HUES48 (cell line): Measurements from ENCODE around the gene NRG2.

Experiments used
- H3K27ac ChIP-seq: one replicate; pipeline ENCODE4 v1.7.0; 2013; ENCODE audit warnings: low read depth, low read length, inconsistent platforms
- H3K27me3 ChIP-seq: 2 replicates; pipeline ENCODE4 v1.6.1; 2013; ENCODE audit warnings: mild to moderate bottlenecking, low read length; ENCODE audit not compliant: control insufficient read depth, insufficient read depth
- H3K36me3 ChIP-seq: 2 replicates; pipeline ENCODE4 v1.6.1; 2013; ENCODE audit warnings: low read length; ENCODE audit not compliant: control insufficient read depth, insufficient read depth
- H3K4me1 ChIP-seq: 2 replicates; pipeline ENCODE4 v1.6.1; 2013; ENCODE audit warnings: mild to moderate bottlenecking, low read length; ENCODE audit not compliant: control insufficient read depth, insufficient read depth
- H3K4me3 ChIP-seq: 2 replicates; pipeline ENCODE4 v1.5.1; 2013; ENCODE audit warnings: mild to moderate bottlenecking, low read depth, low read length
- H3K9ac ChIP-seq: 2 replicates; pipeline ENCODE4 v1.6.1; 2013; ENCODE audit warnings: mild to moderate bottlenecking, low read depth, low read length, moderate library complexity
- H3K9me3 ChIP-seq: 2 replicates; pipeline ENCODE4 v1.6.1; 2013; ENCODE audit warnings: low read length; ENCODE audit not compliant: control insufficient read depth, insufficient read depth

The NRG2 gene

DNA sequence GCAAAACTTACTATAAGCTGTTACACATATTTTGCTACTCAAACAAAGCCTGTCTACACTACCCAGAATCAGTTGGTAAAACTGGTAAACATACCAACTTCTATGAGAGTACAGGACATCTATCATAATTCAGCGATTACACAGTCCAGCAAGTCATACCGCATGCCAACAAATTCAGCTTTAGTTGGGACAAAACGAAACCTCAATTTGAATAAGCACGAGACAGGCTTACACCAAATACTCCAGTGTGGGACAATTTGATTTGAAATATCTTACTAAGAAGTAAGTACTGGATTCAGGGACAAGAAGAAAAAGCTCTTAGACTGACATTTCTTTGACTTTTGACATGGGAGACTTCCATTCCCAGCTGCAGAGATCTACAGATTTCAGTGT, 2.0 kb downstream of the NRG2 start:
- peaks cover 93% of the 10 kb centered on the region for H3K27me3 ChIP-seq
- H3K4me3 ChIP-seq = no peak overlapping the region
- no peak overlapping the region for H3K9ac ChIP-seq
- no peaks in the 10 kb centered on the region for H3K36me3 ChIP-seq
- peaks cover 13% of the 10 kb centered on the region for H3K4me1 ChIP-seq
- H3K9me3 ChIP-seq = no peaks in the 10 kb centered on the region
- H3K27ac ChIP-seq = no peak overlapping the region

DNA sequence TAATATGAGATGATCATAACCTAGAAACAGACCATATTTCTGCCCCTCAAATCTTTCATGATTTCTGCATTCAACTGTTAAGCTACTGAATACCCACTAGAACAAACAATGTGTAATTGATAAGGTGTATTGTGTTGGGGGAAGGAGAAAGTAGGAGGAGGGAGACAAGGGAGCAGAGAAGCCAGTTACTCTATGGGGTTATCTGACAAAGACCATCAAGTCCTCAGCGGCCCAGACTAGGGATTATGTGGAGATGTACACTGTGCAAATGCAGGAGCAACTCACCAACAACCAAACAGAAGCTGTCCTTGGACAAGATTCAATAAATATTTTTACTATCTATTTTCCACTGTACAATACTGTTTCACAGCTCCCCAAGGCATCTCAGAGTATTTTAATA, 2.7 kb downstream of the NRG2 start:
- Histone ChIP-seq H3K27me3 (peaks cover 94% of the 10 kb centered on the region), H3K36me3 (no peaks in the 10 kb centered on the region), H3K9me3 (no peaks in the 10 kb centered on the region), H3K27ac (no peak overlapping the region), H3K9ac (no peak overlapping the region), H3K4me3 (no peak overlapping the region), H3K4me1 (peaks cover 13% of the 10 kb centered on the region)

DNA sequence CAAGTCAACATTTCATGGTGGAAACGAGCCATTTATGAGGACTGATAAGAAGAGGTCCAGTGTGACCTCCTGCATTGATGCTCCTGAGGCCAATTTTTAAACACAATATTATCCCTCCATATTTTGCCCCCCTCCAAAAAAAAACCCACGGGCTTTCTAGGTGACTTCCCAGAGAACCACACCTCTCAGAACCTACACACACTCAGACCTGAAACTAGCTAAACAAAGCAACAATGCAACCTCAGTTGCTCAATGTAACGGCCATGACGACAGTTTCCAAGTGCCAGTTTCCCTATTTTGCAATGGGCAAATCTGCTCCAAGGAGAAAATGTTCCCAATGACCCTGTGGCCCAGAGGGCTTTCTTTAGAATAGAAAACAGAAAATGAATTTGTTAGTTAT, 3.5 kb downstream of the NRG2 start:
- Histone ChIP-seq H3K4me1 (peaks cover 13% of the 10 kb centered on the region), H3K36me3 (no peaks in the 10 kb centered on the region), H3K9me3 (no peaks in the 10 kb centered on the region), H3K27ac (no peak overlapping the region), H3K4me3 (no peak overlapping the region), H3K9ac (no peak overlapping the region), H3K27me3 (peaks cover 86% of the 10 kb centered on the region)

DNA sequence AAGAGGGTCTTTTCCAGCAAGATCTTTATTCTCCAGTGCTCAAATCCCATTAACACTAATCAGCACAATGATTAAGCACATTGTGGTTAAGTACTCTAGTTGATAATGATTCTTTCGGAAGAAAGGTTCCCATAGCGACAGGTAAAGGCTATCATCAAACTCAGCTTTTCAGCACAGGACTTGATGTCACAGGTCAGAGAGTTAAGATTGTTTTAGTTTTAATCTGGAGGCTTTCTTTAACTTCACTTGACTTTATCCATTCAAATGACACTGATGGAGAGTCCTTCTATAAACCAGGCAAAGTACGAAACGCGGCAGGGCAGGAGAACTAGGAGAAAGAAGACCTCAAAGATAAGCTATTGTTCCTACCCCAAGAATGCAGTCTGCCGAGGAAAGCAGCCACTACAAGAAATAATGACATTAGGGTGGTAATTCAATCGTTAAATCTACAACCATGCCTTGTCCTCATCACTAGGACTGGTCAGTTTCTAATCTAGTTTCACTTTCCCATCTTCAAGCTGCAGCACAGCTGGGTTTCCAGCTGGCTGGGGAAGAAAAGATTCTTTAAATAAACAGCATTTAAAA, 4.6 kb downstream of the NRG2 start:
- Histone ChIP-seq H3K4me3 (no peak overlapping the region), H3K9ac (no peak overlapping the region), H3K9me3 (no peaks in the 10 kb centered on the region), H3K27me3 (peaks cover 75% of the 10 kb centered on the region), H3K4me1 (peaks cover 13% of the 10 kb centered on the region), H3K36me3 (no peaks in the 10 kb centered on the region), H3K27ac (peak overlapping the region; percentile 17)

DNA sequence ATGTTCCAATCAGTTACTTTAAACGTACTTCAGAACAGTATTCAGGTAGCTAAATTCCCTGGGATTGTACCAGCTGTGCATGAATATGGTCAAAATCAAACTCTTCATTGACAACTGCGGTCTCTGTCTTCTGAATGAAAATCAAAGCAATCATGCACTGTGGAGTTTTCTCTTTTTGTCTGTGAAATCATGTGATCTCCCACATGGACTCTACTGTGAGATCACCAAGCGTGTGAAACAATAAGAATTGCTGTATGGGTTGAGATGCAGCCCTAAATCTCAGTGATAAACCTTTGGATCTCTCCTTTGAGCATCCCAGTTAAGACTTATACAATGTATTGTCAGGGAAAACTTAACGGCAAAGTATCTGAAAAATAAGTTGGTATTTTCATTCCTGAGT, 6.1 kb downstream of the NRG2 start:
- H3K27me3 ChIP-seq = peaks cover 65% of the 10 kb centered on the region
- H3K9me3 ChIP-seq = no peaks in the 10 kb centered on the region
- no peaks in the 10 kb centered on the region for H3K36me3 ChIP-seq
- H3K4me3 ChIP-seq = no peak overlapping the region
- no peak overlapping the region for H3K9ac ChIP-seq
- peaks cover 13% of the 10 kb centered on the region for H3K4me1 ChIP-seq
- no peak overlapping the region for H3K27ac ChIP-seq

DNA sequence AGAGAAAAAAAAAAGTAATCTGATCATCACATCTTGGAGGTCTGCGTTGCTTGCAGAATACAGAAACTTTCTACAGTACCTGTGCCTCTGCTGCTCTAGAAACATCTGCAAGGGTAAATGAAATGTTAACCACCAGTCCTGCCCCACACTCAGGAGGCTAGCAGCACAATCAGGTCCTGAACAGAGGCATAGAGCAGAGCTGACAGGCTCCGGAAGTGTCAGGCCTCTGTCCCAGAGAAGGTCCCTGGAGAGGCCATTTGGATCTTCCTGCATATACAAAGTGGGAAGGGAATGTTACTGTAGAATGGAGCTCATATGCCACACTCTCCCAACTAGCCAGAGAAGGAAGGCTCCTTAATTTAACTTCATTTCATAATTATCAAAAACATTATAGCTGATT, 7.2 kb downstream of the NRG2 start:
- Histone ChIP-seq H3K9me3 (no peaks in the 10 kb centered on the region), H3K4me3 (no peak overlapping the region), H3K36me3 (no peaks in the 10 kb centered on the region), H3K27ac (no peak overlapping the region), H3K4me1 (peaks cover 6% of the 10 kb centered on the region), H3K9ac (no peak overlapping the region), H3K27me3 (peaks cover 54% of the 10 kb centered on the region)

DNA sequence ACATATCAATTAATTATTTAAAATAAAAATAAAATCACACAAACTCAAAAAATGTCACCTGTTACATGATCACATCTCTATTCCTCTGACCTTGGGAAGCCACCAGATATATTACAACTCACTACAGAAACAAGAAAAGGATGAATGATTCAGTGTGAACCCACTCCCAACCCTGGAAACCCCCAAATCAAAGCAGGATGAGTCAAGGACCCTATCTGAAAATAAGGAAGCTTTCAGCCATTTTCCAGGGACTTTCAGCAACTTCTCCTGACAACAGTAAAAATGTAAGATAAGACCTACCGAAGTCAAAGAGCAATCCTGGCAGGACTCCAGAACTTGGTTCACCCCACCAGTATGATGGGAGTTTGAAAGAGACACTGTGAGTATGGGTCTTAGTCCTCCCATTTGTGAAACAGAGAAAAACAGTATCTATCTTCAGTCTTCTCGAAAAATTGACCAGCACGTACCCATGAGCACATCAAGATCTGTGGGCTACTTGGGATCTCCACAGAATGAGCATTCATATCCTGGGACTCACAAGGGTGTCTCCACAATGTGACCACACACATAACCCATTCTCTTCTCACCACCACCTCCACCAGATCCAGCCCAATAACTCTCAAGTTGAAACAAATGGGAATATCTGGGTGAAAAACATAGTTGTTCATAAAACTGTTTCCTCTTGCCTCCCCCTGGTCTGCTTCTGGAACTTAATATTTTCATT, 9.9 kb downstream of the NRG2 start:
- Histone ChIP-seq H3K27ac (no peak overlapping the region), H3K9me3 (no peaks in the 10 kb centered on the region), H3K27me3 (peaks cover 27% of the 10 kb centered on the region), H3K4me1 (peaks cover 1% of the 10 kb centered on the region; the same call in 1 of the 2 replicates), H3K9ac (no peak overlapping the region), H3K36me3 (no peaks in the 10 kb centered on the region), H3K4me3 (no peak overlapping the region)

DNA sequence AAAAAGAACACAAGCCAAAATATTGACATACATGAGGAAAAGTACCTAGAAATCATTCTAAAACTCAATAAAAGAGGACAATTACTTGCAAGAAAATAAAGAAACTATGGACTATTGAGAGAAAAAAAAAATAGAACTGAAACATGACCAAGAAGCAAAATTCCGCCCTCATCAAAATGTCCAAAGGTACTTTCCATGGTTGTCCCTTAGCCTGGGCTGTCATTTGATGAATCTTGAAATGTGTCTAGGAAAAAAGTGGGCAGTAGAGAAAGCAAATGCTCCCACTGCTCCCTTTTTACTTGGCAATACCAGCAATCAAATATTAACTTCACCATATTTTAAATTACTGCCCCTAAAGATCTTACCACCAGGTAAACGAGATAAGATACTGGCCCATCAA, 10.8 kb downstream of the NRG2 start:
- Histone ChIP-seq H3K27me3 (peaks cover 20% of the 10 kb centered on the region), H3K4me1 (no peaks in the 10 kb centered on the region), H3K27ac (no peak overlapping the region), H3K9me3 (no peaks in the 10 kb centered on the region), H3K4me3 (no peak overlapping the region), H3K36me3 (no peaks in the 10 kb centered on the region), H3K9ac (no peak overlapping the region)

DNA sequence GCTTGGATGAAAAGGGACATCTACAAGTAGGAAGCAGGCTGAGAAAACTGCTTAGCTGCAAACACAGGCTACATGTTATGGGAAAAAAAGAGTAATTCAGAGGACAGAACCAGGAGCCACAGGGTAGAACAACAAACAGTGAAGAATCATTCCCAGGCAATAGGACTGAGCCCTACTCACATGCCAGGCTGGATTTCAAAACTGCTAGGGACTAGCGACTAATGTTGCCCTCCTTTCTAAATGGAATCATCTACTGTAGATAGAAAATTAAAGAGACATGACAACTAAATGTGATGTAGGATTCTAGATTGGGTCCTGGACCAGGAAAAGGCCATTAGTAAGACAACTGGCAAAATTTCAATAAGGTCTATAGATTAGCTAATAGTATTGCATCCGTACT, 15.3 kb downstream of the NRG2 start:
- Histone ChIP-seq H3K36me3 (no peaks in the 10 kb centered on the region), H3K27ac (no peak overlapping the region), H3K9ac (no peak overlapping the region), H3K4me3 (no peak overlapping the region), H3K4me1 (no peaks in the 10 kb centered on the region), H3K9me3 (no peaks in the 10 kb centered on the region), H3K27me3 (peaks cover 4% of the 10 kb centered on the region; the same call in 1 of the 2 replicates)

DNA sequence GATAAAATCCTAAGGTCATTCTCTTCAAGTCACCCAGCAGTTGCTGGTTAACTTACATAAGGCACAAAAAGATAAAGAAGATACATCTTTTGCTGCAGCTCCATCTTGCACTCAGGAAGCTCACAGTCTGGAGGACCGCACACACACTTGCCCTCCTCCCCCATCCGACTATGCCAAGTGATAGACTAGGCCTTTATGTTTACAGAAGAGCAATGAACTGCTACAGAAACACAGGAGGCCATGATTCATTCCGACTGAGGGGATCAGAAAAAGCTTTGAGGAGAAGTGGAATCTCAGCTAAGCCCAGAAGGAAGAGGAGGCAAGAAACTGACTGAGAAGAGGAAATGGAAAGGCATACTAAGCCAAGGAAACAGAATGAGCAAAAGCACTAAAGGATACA, 17.4 kb downstream of the NRG2 start:
- no peak overlapping the region for H3K9ac ChIP-seq
- peaks cover 12% of the 10 kb centered on the region for H3K27me3 ChIP-seq
- no peak overlapping the region for H3K27ac ChIP-seq
- H3K9me3 ChIP-seq = no peaks in the 10 kb centered on the region
- no peaks in the 10 kb centered on the region for H3K4me1 ChIP-seq
- H3K36me3 ChIP-seq = no peaks in the 10 kb centered on the region
- no peak overlapping the region for H3K4me3 ChIP-seq

DNA sequence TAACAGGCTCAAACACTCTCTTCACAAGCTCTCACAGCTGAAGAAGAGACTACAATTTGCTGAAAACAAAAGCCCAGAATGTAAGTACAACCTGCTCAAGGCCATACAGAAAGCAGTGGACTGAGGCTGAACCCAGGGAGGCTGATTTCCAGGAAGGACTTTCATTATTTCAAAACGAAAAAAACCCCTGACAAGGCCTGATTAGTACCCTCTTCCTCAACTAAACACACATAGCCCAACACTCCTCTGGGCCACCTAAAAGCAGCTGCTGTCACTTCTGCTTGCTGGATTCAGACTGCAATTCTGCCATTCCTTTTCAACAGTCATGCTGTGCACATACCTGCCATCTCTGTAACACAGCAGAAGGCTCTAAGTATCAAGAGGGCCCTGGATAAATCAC, 18.2 kb downstream of the NRG2 start:
- peaks cover 19% of the 10 kb centered on the region for H3K27me3 ChIP-seq
- H3K4me3 ChIP-seq = no peak overlapping the region
- no peaks in the 10 kb centered on the region for H3K9me3 ChIP-seq
- no peak overlapping the region for H3K9ac ChIP-seq
- no peaks in the 10 kb centered on the region for H3K4me1 ChIP-seq
- H3K36me3 ChIP-seq = no peaks in the 10 kb centered on the region
- H3K27ac ChIP-seq = no peak overlapping the region
